ENCODE measurements around the gene USP43. TPM values are rescaled to one million over a fixed set of nuclear protein-coding genes. Genes with fewer than 3 reads are reported as not detected.

Gene USP43
- total RNA-seq, 1 experiment from 2014 or later = 2.9 TPM

GRCh38 chr17:9765322-9765721 is 120.0 kb downstream of the USP43 start:
- no peak for DNase-seq (ENCODE audit: low read depth in 1 of 2, low spot score in 2 of 2)
- no peaks in the 10 kb centered on the region for H3K4me1 ChIP-seq (replicated peaks)
- no peak overlapping the region for H3K27ac ChIP-seq
- H3K27me3 ChIP-seq (replicated peaks) = no peaks in the 10 kb centered on the region
- H3K4me3 ChIP-seq = no peak overlapping the region
- no peaks in the 10 kb centered on the region for H3K9me3 ChIP-seq (replicated peaks)
- H3K36me3 ChIP-seq = no peaks in the 10 kb centered on the region

DNA sequence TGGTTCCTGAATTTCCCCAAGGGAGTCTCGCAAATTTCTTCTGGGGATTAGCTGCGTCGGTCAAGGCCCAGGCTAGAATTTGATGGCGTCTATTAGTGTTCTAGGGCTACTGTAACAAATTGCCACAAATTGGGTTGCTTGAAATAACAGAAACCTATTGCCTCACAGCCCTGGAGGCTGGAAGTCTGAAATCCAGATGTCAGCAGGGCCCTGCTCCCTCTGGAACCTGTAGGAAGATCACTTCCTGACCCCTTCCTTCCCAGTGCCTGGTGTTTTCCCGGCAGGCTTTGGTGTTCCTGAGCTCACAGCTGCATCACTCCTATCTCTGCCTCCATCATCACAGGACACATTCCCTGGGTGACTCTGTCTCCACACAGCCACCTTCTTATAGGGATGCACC is 121.7 kb downstream of the USP43 start:
- no peak for DNase-seq (ENCODE audit: low read depth in 1 of 2, low spot score in 2 of 2)

DNA sequence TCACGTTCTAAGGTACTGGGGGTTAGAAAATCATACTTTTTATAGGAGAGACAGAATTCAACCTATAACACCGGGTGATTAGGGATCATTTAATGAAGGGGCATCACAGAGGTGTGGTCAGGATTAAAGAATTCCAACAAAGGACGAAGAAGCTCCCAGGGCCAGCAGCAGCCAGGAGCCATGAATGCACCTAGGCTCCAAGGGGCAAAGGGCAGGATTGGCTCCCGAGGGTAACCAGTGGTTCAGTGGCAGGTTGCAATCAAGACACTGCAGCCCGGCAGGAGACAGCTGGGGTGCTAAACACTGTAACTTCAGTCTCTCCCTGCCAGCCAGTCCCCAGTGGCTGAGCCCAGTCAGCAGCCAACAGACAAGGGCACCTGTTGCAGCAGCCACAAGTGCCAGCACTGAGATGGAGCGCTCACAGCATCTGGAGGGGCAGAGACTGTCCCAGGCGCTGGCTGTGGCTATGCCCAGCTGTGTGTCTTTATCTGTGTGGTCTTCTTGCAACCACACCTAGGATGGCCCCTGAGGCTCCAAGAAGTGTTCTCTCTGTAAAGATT is 122.2 kb downstream of the USP43 start:
- H3K27ac ChIP-seq = no peak overlapping the region

More for the DNA sequence above, 121.7 kb downstream of the USP43 start:
- no peak overlapping the region for H3K27ac ChIP-seq
- no peaks in the 10 kb centered on the region for H3K27me3 ChIP-seq (replicated peaks)
- no peaks in the 10 kb centered on the region for H3K9me3 ChIP-seq (replicated peaks)
- H3K4me3 ChIP-seq = no peak overlapping the region
- no peaks in the 10 kb centered on the region for H3K4me1 ChIP-seq (replicated peaks)
- H3K36me3 ChIP-seq = no peaks in the 10 kb centered on the region

DNA sequence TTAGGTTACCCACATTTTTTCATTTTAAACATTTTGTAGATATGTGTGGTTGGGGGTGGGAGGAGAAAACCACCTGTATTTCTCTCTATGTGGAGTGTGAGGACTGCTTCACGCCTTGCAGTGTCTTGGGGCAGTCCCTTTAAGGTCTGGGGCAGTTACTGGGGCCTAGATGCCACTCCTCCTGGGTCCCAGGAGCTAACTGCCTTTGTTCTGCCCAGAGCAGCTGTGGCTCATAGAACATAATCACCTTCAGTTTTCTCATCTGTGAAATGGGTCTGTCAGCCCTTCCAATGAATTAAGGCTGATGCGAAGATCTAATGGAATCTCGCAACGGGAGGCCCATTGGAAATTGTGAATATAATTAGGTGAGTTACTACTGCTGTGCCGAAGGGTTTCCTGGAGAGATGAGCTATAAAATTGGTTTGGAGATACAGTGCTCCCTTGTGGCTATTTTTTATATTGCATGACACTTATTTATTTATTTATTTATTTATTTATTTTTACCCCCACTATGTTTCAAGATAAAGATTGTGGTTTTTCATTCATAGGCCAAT is 123.1 kb downstream of the USP43 start:
- H3K4me3 ChIP-seq = no peak overlapping the region
- no peak overlapping the region for H3K27ac ChIP-seq
- no peaks in the 10 kb centered on the region for H3K36me3 ChIP-seq
- peak in 1 of 2 experiments; percentile 35 for DNase-seq (ENCODE audit: low read depth in 1 of 2, low spot score in 2 of 2)
- H3K4me1 ChIP-seq (replicated peaks) = no peaks in the 10 kb centered on the region
- H3K9me3 ChIP-seq (replicated peaks) = no peaks in the 10 kb centered on the region
- H3K27me3 ChIP-seq (replicated peaks) = no peaks in the 10 kb centered on the region

More for the DNA sequence above, 122.2 kb downstream of the USP43 start:
- H3K4me3 ChIP-seq = no peak overlapping the region
- H3K27me3 ChIP-seq (replicated peaks) = no peaks in the 10 kb centered on the region
- no peak for DNase-seq (ENCODE audit: low read depth in 1 of 2, low spot score in 2 of 2)
- H3K4me1 ChIP-seq (replicated peaks) = no peaks in the 10 kb centered on the region
- H3K9me3 ChIP-seq (replicated peaks) = no peaks in the 10 kb centered on the region
- H3K36me3 ChIP-seq = no peaks in the 10 kb centered on the region

DNA sequence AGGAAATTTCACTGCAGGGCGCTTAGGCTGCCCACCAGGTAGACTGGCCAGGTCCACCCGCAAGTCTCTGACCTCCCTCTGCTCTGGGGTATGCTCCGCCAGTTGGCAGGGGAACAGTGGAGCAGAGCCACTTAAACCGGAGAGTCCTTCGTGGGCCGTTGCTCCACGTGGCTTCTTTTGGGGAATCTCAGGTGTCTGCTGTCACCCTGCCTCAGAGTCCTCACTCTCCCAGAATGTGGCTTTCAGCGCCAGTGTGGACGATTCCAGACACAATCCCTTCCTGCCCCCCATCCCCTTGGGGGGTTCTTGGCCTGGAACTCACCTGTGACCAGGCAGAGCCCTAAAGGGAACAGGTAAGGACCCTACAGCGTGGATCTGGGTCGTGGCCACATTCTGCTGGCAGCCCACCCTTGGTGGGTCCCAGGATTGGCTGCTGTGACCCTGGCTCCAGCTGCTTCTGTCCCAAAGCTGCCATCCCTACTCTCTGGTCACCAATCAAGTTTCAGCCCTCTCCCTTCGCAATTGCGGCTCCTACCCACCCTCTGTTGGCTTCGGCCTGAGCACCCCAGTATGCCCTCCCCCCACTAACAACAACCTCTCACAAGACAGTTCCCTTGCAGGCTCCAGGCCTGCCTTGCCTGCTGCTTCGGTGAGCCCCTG is 123.8 kb downstream of the USP43 start:
- Histone ChIP-seq H3K9me3 (replicated peaks) (no peaks in the 10 kb centered on the region), H3K27me3 (replicated peaks) (no peaks in the 10 kb centered on the region), H3K4me1 (replicated peaks) (no peaks in the 10 kb centered on the region), H3K4me3 (no peak overlapping the region), H3K36me3 (no peaks in the 10 kb centered on the region), H3K27ac (no peak overlapping the region)
- no peak for DNase-seq (ENCODE audit: low read depth in 1 of 2, low spot score in 2 of 2)

DNA sequence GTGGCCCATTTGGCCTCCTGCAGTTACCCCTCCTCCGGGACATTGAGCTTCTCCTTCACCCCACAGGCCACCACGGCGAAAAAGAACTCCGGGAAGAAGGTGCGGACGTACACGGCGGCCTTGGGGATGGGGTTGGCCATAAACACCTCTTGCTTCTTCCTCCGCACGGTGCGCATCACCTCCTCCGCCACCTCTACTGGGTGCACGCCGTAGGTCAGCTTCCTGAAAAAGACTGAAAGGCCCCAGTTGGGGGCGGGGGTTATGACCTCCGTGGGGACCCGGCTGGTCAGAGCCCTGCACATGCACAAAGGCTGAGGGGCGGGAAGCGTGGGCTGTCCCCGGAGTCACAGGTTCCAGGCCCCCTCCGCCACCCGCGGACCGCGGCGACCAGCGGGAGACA is 126.1 kb downstream of the USP43 start:
- H3K9me3 ChIP-seq (replicated peaks) = no peaks in the 10 kb centered on the region

DNA sequence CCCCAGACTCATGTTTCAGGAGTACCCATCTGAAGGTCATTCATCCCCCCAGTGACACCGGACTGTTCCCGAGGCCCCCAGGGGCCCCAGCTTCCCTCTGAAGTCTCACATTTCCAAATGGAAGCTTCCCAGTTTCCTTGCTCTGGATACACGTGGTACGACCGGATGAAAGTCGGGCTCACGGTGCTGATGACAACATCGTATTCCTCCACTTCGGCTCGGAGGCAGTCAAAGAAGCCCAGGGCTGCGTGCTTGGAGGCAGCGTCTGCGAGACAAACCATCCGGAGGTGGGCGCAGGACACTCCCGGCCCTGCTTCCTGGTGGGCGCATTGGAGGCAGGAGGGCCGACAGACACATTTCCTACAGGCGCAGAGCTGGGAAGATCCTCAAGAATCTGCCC is 127.3 kb downstream of the USP43 start:
- H3K27ac ChIP-seq = no peak overlapping the region
- H3K4me1 ChIP-seq (replicated peaks) = no peaks in the 10 kb centered on the region
- H3K4me3 ChIP-seq = no peak overlapping the region
- H3K27me3 ChIP-seq (replicated peaks) = no peaks in the 10 kb centered on the region
- no peak for DNase-seq (ENCODE audit: low read depth in 1 of 2, low spot score in 2 of 2)
- H3K9me3 ChIP-seq (replicated peaks) = no peaks in the 10 kb centered on the region
- no peaks in the 10 kb centered on the region for H3K36me3 ChIP-seq

More for the DNA sequence above, 126.1 kb downstream of the USP43 start:
- DNase-seq (ENCODE audit: low read depth in 1 of 2, low spot score in 2 of 2) = no peak
- H3K4me3 ChIP-seq = no peak overlapping the region
- H3K27ac ChIP-seq = no peak overlapping the region
- no peaks in the 10 kb centered on the region for H3K4me1 ChIP-seq (replicated peaks)
- H3K36me3 ChIP-seq = no peaks in the 10 kb centered on the region
- no peaks in the 10 kb centered on the region for H3K27me3 ChIP-seq (replicated peaks)

GRCh38 chr17:9776911-9777310 is 131.6 kb downstream of the USP43 start:
- Histone ChIP-seq H3K9me3 (replicated peaks) (no peaks in the 10 kb centered on the region), H3K36me3 (no peaks in the 10 kb centered on the region), H3K27ac (no peak overlapping the region), H3K27me3 (replicated peaks) (no peaks in the 10 kb centered on the region), H3K4me1 (replicated peaks) (no peaks in the 10 kb centered on the region), H3K4me3 (no peak overlapping the region)
- no peak for DNase-seq (ENCODE audit: low read depth in 1 of 2, low spot score in 2 of 2)

Other genes with a start within 250 kb of the USP43 start
- gene STX8, start 69.7 kb upstream of the USP43 start, total RNA-seq (2014; rRNA removed; shearing (Covaris generic)) = 89.0 and 109 TPM in 2 replicates
- not detected in 2 replicates for gene CFAP52, start 68.9 kb upstream of the USP43 start, total RNA-seq (2014; rRNA removed; shearing (Covaris generic))
- gene DHRS7C, start 146.1 kb downstream of the USP43 start, total RNA-seq (2014; rRNA removed; shearing (Covaris generic)) = not detected in 2 replicates
- gene GSG1L2, start 176.6 kb downstream of the USP43 start, total RNA-seq (2014; rRNA removed; shearing (Covaris generic)) = not detected in 2 replicates
- 0.78 and 1.2 TPM in 2 replicates for gene GLP2R, start 180.4 kb downstream of the USP43 start, total RNA-seq (2014; rRNA removed; shearing (Covaris generic))

All from SJSA1 (cell line).